GM12875 (cell line): ENCODE results near the gene AFDN.

ENCODE experiments used
- H3K4me3 ChIP-seq: one replicate; pipeline ENCODE4 v1.5.1; 2011; ENCODE audit warnings: low read depth, low read length, control low read depth
- TF ChIP-seq, protein P1 (sequence below): IDR thresholded peaks from 2 replicates; pipeline ENCODE4 v1.5.1; 2011; ENCODE audit warnings: low read depth, mild to moderate bottlenecking, control low read depth, inconsistent platforms, low read length, moderate library complexity, borderline replicate concordance; ENCODE audit not compliant: insufficient read depth

AFDN gene

DNA sequence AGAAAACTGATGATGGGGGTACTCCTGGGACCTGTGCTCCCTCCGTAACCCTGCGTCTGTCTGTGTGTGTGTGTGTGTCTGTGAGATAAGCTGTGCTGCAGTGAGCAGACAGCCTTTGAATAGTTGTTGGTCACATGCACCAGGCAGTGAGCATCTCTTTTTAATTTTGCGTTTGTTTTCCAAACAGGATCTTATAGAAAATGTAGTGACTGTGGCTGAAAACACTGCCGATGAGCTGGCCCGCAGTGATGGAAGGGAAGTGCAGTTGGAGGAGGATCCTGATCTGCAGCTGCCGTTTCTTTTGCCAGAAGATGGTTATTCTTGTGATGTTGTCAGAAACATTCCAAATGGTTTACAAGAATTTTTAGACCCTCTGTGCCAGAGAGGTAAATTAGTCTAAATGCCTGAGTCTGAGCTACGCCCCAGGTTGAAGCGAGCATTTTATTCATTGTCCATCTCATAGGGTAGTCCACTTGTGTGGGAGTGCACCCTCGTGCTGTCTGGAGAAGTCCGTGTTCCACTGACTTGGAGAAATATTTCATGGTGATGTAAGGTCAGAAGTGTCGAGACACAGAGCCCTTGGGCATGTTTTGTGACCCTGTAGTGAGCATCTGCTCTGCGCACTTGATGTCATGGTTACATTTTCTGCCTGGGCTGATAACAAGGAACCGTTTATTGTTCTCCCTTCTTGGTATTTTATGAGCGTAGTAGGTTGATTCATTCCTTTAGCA is 92.0 kb downstream of the AFDN start:
- TF ChIP-seq, protein P1, sequence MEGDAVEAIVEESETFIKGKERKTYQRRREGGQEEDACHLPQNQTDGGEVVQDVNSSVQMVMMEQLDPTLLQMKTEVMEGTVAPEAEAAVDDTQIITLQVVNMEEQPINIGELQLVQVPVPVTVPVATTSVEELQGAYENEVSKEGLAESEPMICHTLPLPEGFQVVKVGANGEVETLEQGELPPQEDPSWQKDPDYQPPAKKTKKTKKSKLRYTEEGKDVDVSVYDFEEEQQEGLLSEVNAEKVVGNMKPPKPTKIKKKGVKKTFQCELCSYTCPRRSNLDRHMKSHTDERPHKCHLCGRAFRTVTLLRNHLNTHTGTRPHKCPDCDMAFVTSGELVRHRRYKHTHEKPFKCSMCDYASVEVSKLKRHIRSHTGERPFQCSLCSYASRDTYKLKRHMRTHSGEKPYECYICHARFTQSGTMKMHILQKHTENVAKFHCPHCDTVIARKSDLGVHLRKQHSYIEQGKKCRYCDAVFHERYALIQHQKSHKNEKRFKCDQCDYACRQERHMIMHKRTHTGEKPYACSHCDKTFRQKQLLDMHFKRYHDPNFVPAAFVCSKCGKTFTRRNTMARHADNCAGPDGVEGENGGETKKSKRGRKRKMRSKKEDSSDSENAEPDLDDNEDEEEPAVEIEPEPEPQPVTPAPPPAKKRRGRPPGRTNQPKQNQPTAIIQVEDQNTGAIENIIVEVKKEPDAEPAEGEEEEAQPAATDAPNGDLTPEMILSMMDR = no peak

DNA sequence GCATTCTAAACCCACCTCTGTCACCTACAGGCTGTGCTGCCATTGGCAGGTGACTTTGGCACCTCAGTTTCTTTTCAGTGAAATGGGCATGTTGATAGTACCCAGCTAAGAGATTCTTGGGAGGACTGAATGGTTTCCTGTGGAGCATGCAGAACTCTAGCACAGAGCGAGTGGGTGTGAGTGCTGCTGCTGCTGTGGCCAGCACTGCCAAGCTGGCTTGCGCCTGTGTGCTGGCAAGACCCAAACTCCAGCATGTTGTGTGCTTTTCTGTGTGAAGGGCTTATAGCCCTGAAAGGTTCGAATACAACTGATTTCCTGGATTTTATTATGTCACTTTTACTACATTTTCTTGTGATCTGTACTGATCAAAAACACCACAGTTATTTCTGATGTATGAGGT is 92.6 kb downstream of the AFDN start:
- TF ChIP-seq, protein P1 = no peak
- H3K4me3 ChIP-seq = no peak overlapping the region

More for the DNA sequence above, 92.0 kb downstream of the AFDN start:
- no peak overlapping the region for H3K4me3 ChIP-seq

DNA sequence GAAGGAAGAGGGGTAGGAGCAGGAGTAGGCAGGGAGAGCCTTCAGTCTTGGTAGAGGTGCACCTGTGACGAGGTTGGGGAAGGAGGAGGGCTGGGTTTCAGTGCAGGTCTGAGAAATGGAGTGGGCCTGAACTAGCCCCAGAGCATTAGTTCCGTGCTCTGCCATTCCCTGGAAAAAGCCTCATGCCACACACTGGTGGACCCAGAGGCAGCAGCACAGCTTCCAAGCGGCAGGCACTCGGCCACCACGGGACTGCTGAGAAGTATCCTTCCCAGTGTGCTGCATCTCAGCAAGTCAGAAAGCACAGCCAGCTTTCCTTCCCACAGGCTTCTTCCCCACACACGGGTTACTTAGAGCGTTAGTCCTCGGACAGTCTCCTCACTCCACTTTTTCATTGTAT is 93.5 kb downstream of the AFDN start:
- no peak overlapping the region for H3K4me3 ChIP-seq
- TF ChIP-seq, protein P1 = no peak

DNA sequence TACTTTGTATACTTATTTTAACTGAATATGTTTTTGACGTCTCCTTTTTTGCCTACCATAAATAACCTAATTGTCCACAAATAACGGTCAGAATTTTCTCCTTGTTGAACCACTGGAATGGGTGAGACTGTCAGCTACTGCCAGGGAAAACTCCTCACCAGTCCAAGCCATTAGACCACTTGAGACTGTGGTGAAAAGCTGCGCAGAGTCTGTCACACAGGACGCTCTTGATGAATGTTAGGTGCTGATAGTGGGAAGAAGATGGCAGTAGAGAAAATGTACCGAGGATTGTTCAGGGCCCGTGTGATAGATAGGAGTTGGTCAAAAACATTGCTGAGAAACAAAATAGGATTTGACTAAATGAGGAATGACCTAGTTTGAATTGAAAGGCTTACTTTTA is 95.1 kb downstream of the AFDN start:
- TF ChIP-seq, protein P1 = no peak
- H3K4me3 ChIP-seq = no peak overlapping the region

DNA sequence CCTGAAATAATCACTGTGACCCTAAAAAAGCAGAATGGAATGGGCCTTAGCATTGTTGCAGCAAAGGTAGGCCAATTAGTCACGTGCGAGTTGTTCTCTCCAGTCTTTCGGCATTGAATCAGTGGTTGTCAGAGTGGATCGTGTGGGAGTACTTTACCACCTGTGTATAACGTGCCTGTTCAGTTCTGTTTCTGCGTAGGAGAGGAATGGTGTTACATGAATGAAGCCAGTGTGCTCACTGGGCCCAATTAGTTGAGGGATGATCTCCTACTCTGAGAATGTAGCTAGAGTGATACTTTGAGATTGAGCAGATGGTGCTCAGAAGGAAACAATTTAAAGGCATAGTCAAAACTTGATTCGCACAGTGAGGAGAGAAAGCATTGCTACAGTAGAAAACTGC is 98.3 kb downstream of the AFDN start:
- TF ChIP-seq, protein P1 = no peak
- no peak overlapping the region for H3K4me3 ChIP-seq

DNA sequence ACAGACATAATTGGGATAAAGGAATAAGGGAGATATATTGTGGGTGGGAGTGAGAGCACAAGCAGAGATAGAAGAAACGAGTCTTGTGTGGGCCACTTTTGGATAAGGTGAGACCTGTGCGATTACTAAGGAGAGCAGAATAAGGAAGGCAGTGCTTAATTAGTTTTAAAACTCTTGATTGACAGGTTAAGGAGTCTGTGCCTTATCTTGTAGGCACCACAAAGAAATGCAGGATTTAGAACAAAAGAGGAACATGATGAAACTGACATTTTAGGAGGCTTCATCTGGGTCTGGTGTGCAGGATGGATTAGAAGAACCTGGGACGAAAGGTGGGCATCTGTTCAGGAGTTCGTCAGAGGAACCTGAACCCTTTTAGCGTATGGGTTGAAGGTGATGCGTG is 100.5 kb downstream of the AFDN start:
- H3K4me3 ChIP-seq = no peak overlapping the region

DNA sequence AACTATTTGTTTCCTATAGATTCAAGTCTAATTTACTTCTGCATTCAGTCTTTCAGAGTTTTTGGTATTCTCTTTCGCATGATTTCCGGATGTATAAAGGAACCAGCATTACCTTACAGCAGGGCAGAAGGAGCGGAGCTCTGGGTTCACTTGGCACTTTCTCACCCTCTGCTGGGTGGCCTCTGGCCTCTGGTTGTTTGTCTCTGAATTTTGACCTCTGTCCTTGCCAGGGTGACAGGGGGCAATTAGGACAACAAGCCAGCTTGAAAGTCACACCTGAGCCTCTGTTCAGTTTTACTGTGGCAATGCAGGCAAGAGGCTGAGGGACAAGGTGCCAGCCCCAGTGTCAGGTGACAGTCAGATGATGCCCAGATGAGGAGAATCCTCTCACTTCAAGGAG is 101.4 kb downstream of the AFDN start:
- no peak overlapping the region for H3K4me3 ChIP-seq
- TF ChIP-seq, protein P1 = no peak

More for the DNA sequence above, 100.5 kb downstream of the AFDN start:
- TF ChIP-seq, protein P1 = no peak
